ENCODE measurements around the gene OR5B21. TPM values are rescaled to one million over a fixed set of nuclear protein-coding genes. Genes with fewer than 3 reads are reported as not detected.

OR5B21 gene
- total RNA-seq, 4 donors from 2014 or later = not detected

DNA sequence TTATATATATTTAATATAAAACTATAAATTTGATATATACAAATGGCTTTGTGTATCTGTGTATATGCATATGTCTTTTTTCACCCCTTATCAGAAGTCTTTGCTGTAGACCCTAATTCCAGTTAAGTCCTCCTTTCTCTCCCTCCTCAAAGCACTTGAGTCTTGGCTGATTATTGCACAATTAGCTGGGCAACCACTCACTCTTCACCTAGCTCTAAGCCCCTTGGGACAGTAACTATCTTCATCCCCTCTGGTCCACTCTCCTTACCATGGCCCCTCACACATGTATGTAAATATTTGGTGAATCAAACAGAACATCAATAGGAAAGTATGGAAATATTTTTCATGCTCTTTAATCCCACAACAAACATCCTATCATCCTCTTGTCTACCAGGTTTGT, 909 bp upstream of the OR5B21 start:
- in situ Hi-C loops (cut with MboI; ENCODE audit: low sequenced_read_pairs in 4 of 4) = loop anchor here in 2 of 4 donors (25.0 kb wide), 3 partner anchors 672 to 1047 kb away; partner anchors contain the start of gene RTN4RL2 (in 1 of the 2)
- no peak for DNase-seq
- no peaks in the 10 kb centered on the region for H3K9me3 ChIP-seq
- H3K27me3 ChIP-seq = no peaks in the 10 kb centered on the region
- peaks cover 0 to 6% of the 10 kb centered on the region in 2 donors for H3K4me1 ChIP-seq
- no peak overlapping the region for H3K27ac ChIP-seq
- ATAC-seq = no peak
- no peaks in the 10 kb centered on the region for H3K36me3 ChIP-seq
- TF ChIP-seq POLR2A (IDR thresholded peaks at IDR 0.05) = no peak
- TF ChIP-seq, protein P1, sequence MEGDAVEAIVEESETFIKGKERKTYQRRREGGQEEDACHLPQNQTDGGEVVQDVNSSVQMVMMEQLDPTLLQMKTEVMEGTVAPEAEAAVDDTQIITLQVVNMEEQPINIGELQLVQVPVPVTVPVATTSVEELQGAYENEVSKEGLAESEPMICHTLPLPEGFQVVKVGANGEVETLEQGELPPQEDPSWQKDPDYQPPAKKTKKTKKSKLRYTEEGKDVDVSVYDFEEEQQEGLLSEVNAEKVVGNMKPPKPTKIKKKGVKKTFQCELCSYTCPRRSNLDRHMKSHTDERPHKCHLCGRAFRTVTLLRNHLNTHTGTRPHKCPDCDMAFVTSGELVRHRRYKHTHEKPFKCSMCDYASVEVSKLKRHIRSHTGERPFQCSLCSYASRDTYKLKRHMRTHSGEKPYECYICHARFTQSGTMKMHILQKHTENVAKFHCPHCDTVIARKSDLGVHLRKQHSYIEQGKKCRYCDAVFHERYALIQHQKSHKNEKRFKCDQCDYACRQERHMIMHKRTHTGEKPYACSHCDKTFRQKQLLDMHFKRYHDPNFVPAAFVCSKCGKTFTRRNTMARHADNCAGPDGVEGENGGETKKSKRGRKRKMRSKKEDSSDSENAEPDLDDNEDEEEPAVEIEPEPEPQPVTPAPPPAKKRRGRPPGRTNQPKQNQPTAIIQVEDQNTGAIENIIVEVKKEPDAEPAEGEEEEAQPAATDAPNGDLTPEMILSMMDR (IDR thresholded peaks at IDR 0.05 in 4 of 5, conservative IDR thresholded peaks at IDR 0.05 in 1 of 5) = no peak
- intact Hi-C loops (cut with DNase I; ENCODE audit: low total_unique reads) = no loop called here
- H3K4me3 ChIP-seq = no peak overlapping the region

DNA sequence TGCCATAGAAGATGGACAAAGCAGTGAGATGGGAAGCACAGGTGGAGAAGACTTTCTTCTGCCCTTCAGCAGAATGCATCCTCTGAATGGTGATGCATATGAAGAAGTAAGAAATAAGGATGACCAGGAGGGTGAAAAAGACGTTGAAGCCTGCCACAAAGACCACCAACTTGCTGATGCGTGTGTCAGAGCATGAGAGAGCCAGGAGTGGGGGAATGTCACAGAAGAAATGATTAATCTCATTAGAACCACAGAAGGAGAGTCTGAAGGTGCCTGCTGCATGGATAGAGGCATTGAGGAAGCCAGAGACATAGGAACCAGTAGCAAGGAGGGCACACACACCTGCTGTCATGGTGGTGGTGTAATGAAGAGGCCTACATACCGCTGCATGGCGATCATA, 550 bp downstream of the OR5B21 start:
- no peak overlapping the region for H3K27ac ChIP-seq
- DNase-seq (no peak), ATAC-seq (no peak)
- in situ Hi-C loops (cut with MboI; ENCODE audit: low sequenced_read_pairs in 4 of 4) (loop anchor here in 2 of 4 donors (25.0 kb wide), 3 partner anchors 670 to 1045 kb away; partner anchors contain the start of gene RTN4RL2 (in 1 of the 2)), intact Hi-C loops (cut with DNase I; ENCODE audit: low total_unique reads) (no loop called here)
- H3K4me1 ChIP-seq = peaks cover 0 to 6% of the 10 kb centered on the region in 2 donors
- TF ChIP-seq POLR2A (IDR thresholded peaks at IDR 0.05) = no peak
- TF ChIP-seq, protein P1 (IDR thresholded peaks at IDR 0.05 in 4 of 5, conservative IDR thresholded peaks at IDR 0.05 in 1 of 5) = no peak
- H3K27me3 ChIP-seq = no peaks in the 10 kb centered on the region
- no peaks in the 10 kb centered on the region for H3K9me3 ChIP-seq
- no peaks in the 10 kb centered on the region for H3K36me3 ChIP-seq
- no peak overlapping the region for H3K4me3 ChIP-seq

- H3K4me3 ChIP-seq = no peak overlapping the region
- H3K27ac ChIP-seq = no peak overlapping the region
- H3K9me3 ChIP-seq = no peaks in the 10 kb centered on the region
- in situ Hi-C loops (cut with MboI; ENCODE audit: low sequenced_read_pairs in 4 of 4) = loop anchor here in 2 of 4 donors (25.0 kb wide), 3 partner anchors 670 to 1045 kb away; partner anchors contain the start of gene RTN4RL2 (in 1 of the 2)
- DNase-seq (no peak), ATAC-seq (no peak)
- intact Hi-C loops (cut with DNase I; ENCODE audit: low total_unique reads) = no loop called here
- no peaks in the 10 kb centered on the region for H3K27me3 ChIP-seq
- H3K36me3 ChIP-seq = no peaks in the 10 kb centered on the region
- H3K4me1 ChIP-seq = peaks cover 0 to 6% of the 10 kb centered on the region in 2 donors
- no peak for TF ChIP-seq POLR2A (IDR thresholded peaks at IDR 0.05)
- TF ChIP-seq, protein P1 (IDR thresholded peaks at IDR 0.05 in 4 of 5, conservative IDR thresholded peaks at IDR 0.05 in 1 of 5) = no peak
Observed at GRCh38 chr11:58506935-58507334, 970 bp downstream of the OR5B21 start.

DNA sequence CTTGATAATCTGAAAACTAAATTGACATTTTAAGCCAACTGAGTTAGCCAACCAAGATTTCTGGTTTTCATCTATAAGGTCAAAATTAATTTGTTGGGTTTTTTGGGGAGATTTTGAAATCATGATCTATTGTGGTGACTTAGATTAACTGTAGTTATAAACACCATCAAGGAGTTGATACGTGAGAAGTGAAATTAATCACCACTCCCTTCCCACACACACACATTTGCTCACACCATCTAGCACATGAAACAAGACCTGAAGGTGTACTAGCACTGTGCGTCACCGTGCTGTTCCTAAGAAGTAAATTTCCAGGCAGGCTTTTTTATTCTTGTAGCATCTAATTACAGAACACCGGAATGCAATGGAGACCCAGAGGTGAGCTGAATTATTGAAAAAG, 2.1 kb downstream of the OR5B21 start:
- ATAC-seq = no peak
- TF ChIP-seq, protein P1 (IDR thresholded peaks at IDR 0.05 in 4 of 5, conservative IDR thresholded peaks at IDR 0.05 in 1 of 5) = no peak
- no peak for TF ChIP-seq POLR2A (IDR thresholded peaks at IDR 0.05)
- in situ Hi-C loops (cut with MboI; ENCODE audit: low sequenced_read_pairs in 4 of 4) = loop anchor here in 2 of 4 donors (25.0 kb wide), 3 partner anchors 669 to 1044 kb away; partner anchors contain the start of gene RTN4RL2 (in 1 of the 2)

More for the DNA sequence above, 2.1 kb downstream of the OR5B21 start:
- no peaks in the 10 kb centered on the region for H3K36me3 ChIP-seq
- DNase-seq = no peak
- no peak overlapping the region for H3K4me3 ChIP-seq
- H3K27me3 ChIP-seq = no peaks in the 10 kb centered on the region
- no peaks in the 10 kb centered on the region for H3K9me3 ChIP-seq
- no peak overlapping the region for H3K27ac ChIP-seq
- intact Hi-C loops (cut with DNase I; ENCODE audit: low total_unique reads) = no loop called here
- H3K4me1 ChIP-seq = peaks cover 0 to 6% of the 10 kb centered on the region in 2 donors
